ENCODE measurements around the gene REXO5. TPM values are rescaled to one million over a fixed set of nuclear protein-coding genes. Genes with fewer than 3 reads are reported as not detected.

REXO5 gene
- total and polyA plus RNA-seq, 9 of the 15 experiments (the other 6 are each of a cell fraction or from before 2014, with no cell fraction given), result 10.5 to 45.1 (median 25.4) TPM

DNA sequence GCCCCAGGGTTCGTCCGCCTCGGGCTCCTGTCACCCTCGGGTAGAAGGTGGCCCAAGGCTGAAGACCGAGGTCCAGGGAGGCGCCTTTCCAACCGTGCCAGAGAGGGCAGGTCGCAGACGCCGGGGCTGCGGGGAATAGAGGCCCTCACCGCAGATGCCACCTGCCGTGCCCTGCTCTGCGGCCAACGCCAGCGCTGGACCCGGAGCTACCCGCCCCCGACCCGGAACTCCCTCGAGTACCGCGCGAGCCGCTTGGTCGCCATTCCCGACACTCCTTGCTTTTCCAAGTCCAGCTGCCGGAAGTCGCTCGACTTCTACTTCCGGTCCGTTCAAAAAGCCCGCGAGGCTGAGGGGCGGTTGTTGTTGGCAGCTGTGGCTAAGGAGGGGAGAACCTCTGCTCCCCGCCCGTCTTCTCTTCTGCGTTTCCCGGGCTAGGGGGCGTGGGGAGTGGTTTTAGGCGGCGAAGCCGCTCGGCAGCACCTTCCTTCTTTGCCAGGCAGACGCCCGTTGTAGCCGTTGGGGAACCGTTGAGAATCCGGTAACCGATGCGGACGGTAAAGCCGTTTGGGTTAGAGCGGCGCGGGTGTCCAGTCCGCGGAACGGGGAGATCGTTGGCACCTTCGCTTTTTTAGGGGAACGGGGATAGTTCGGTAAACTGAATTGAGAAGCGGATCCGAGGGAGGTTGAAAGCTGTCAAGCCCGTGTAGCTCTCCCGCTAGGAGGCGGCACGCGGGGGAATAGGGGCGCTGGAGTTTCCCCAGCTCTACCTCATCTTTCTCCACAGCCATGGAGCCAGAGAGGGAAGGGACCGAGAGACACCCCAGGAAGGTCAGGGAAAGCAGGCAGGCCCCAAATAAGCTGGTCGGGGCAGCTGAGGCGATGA, at the start of gene REXO5, which contains the start of gene ERI2 (continued):
- TF ChIP-seq, protein P1, sequence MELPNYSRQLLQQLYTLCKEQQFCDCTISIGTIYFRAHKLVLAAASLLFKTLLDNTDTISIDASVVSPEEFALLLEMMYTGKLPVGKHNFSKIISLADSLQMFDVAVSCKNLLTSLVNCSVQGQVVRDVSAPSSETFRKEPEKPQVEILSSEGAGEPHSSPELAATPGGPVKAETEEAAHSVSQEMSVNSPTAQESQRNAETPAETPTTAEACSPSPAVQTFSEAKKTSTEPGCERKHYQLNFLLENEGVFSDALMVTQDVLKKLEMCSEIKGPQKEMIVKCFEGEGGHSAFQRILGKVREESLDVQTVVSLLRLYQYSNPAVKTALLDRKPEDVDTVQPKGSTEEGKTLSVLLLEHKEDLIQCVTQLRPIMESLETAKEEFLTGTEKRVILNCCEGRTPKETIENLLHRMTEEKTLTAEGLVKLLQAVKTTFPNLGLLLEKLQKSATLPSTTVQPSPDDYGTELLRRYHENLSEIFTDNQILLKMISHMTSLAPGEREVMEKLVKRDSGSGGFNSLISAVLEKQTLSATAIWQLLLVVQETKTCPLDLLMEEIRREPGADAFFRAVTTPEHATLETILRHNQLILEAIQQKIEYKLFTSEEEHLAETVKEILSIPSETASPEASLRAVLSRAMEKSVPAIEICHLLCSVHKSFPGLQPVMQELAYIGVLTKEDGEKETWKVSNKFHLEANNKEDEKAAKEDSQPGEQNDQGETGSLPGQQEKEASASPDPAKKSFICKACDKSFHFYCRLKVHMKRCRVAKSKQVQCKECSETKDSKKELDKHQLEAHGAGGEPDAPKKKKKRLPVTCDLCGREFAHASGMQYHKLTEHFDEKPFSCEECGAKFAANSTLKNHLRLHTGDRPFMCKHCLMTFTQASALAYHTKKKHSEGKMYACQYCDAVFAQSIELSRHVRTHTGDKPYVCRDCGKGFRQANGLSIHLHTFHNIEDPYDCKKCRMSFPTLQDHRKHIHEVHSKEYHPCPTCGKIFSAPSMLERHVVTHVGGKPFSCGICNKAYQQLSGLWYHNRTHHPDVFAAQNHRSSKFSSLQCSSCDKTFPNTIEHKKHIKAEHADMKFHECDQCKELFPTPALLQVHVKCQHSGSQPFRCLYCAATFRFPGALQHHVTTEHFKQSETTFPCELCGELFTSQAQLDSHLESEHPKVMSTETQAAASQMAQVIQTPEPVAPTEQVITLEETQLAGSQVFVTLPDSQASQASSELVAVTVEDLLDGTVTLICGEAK (IDR thresholded peaks at IDR 0.05), result peak; percentile 98
- TF ChIP-seq, protein P1 (CRISPR knock-in tag; IDR thresholded peaks at IDR 0.05), result no peak
- TF ChIP-seq SMAD1 (IDR thresholded peaks at IDR 0.05; ENCODE audit: low read depth, low read length, partially characterized antibody) (peak; percentile 73), HCFC1 (IDR thresholded peaks at IDR 0.05; ENCODE audit: low read depth, low read length) (peak; percentile 55), CAMTA2 (CRISPR knock-in tag; conservative IDR thresholded peaks at IDR 0.05) (0 out of 2 replicates have a peak, but pooled peaks have one; percentile 39), RBM39 (optimal IDR thresholded peaks at IDR 0.05; ENCODE audit: low read depth, low read length) (peak; percentile 57), ZNF79 (CRISPR knock-in tag; IDR thresholded peaks at IDR 0.05; ENCODE audit: low read depth) (no peak), KDM4B (IDR thresholded peaks at IDR 0.05; ENCODE audit: borderline replicate concordance in 2 of 2, low read depth in 1 of 2) (peak in 1 of 2 experiments; percentile 86; a peak in 1 of 4 replicates), XRCC5 (IDR thresholded peaks at IDR 0.05; ENCODE audit: low read depth, low read length) (peak; percentile 43; the same call in 1 of the 2 replicates), EZH2 (IDR thresholded peaks at IDR 0.05; ENCODE audit: borderline replicate concordance, low read depth, low read length) (no peak), ZNF239 (CRISPR knock-in tag; IDR thresholded peaks at IDR 0.05) (no peak), C11orf30 (IDR thresholded peaks at IDR 0.05; ENCODE audit: low read depth) (peak; percentile 75), RB1 (IDR thresholded peaks at IDR 0.05; ENCODE audit: low read depth) (peak; percentile 70), ZNF584 (CRISPR knock-in tag; IDR thresholded peaks at IDR 0.05; ENCODE audit: low read depth) (0 out of 2 replicates have a peak, but pooled peaks have one; percentile 60)
- TF ChIP-seq, protein P2, sequence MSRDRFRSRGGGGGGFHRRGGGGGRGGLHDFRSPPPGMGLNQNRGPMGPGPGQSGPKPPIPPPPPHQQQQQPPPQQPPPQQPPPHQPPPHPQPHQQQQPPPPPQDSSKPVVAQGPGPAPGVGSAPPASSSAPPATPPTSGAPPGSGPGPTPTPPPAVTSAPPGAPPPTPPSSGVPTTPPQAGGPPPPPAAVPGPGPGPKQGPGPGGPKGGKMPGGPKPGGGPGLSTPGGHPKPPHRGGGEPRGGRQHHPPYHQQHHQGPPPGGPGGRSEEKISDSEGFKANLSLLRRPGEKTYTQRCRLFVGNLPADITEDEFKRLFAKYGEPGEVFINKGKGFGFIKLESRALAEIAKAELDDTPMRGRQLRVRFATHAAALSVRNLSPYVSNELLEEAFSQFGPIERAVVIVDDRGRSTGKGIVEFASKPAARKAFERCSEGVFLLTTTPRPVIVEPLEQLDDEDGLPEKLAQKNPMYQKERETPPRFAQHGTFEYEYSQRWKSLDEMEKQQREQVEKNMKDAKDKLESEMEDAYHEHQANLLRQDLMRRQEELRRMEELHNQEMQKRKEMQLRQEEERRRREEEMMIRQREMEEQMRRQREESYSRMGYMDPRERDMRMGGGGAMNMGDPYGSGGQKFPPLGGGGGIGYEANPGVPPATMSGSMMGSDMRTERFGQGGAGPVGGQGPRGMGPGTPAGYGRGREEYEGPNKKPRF (IDR thresholded peaks at IDR 0.05; ENCODE audit: low read depth, low read length), result no peak
